HG03378 (cell line): ENCODE measurements around the gene WDR93.
"Not testable (repeated sequence)": the region's sequence is repeated elsewhere in the genome, so short reads cannot be mapped to it uniquely, and the experiment has no call there.

Experiments
- ATAC-seq: cut with Tn5 transposase; IDR thresholded peaks from one replicate; pipeline ENCODE4 v1.9.1; 2021; ENCODE audit warnings: mild to moderate bottlenecking, moderate library complexity; ENCODE audit not compliant: unreplicated experiment

Gene WDR93

DNA sequence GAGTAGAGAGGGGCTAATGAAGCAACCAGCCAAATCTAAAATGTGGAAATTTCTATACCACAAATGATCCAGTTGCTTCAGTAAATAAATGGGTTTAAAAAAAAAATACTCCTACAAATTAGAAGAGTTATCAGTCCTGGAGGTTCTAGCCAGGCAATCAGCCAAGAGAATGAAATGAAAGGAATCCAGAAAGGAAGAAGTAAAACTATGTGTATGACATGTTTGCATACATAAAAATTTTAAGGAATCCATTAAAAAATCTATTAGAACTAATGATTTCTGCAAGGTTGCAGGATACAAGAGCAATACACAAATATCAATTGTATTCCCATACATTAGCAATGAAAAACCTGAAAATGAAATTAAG, 95.1 kb downstream of the WDR93 start:
- no peak for ATAC-seq

DNA sequence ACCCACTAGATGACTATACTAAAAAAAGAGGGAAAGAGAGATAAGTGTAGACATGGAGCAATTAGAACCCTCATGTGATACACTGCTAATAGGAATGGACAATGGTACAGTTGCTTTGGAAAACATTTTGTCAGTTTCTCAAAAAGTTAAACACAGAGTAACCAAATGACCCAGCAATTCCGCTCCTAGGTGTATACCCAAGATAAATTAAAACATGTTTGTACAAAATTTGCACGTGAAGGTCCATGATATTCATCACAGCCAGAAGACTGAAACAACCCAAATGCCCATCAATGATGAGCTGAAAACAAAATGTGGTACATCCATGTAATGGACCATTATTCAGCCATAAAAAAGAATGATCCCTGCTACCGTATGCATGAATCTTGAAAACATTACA, 97.3 kb downstream of the WDR93 start:
- ATAC-seq = no peak

DNA sequence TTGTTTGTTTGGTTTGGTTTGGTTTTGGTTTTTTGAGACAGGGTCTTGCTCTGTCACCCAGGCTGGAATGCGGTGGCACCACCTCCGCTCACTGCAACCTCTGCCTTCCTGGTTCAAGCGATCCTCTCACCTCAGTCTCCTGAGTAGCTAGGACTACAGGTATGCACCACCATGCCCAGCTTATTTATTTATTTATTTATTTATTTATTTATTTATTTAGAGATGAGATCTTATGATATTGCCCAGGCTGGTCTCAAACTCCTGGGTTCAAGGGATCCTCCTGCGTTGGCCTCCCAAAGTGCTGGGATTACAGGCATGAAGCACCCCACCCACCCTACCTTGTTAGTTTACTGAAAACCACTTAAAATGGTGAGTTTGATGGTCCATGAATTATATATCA, 98.0 kb downstream of the WDR93 start:
- not testable (repeated sequence) for ATAC-seq

DNA sequence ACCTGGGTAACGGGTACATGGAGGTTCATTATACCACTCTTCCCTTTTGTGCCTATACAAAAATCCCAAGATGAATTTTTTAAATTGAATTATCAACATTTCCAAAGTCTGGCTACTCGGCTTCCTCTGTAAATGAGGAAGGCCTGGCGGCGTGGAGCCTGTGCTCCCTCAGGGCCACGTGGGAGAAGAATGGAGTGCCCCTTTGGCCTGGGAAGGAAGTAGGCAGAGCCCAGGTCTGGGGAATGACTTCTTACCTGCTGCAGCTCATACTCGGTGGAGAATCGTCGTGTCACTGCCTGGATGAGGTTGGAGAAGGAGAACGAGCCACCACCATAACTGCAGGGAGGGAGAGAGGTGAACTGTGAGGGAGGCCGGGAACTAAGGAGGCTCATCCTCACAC, 99.6 kb downstream of the WDR93 start:
- no peak for ATAC-seq

DNA sequence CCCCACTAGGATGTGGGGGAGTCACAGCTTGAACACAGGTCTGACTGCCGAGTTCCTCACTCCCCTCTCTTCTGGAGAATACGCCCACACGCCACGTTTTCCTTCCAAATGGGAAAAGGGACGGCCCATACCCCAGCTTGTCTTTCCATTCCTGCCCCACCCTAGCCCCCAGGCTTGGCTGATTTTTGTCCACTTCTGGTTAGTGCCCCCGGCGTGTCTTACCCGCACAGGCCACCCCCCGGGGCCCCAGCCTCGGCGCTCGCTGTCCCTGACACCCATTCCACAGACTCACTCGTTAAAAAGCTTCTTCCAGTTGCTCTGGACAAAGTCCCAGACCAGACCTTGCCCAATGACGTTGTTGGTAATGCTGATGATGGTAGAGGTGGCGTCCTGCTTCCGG, 100.0 kb downstream of the WDR93 start:
- ATAC-seq = no peak

DNA sequence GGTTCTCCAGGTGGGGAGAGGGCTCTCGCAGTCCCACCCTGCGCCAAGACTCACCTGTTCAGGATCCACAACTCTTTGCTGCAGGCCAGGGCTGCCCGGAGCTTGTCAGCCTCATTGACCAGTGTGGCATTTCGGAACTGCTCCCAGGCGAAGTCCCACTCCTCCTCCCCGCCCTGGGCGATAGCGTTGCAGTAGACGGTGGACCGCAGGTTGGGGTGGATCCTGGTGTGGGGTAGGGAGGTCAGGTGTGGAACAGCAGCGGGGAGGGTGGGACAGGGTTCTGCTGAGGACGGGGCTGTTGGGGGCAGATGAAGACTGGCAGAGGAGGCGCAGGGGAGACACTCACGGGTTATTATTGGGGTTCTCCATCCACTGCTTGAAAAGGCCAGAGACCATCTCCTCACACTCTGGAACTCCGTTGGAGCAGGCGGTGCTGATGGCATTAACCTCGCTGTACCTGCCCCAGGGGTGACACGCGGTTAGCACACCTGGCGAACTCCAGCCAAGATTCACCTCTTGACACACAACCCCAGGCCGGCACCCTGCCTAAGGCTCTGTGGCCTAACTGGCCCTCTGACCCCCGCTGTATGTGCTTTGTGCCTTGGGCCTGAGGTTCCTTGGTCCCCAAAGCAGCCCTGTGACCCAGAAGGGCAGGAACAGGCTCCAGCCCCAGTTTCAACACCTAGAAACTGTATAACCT, 101.6 kb downstream of the WDR93 start:
- no peak for ATAC-seq
